GM23338 (cell line): ENCODE measurements around the gene MAPT. TPM values are rescaled to one million over a fixed set of nuclear protein-coding genes. Genes with fewer than 3 reads are reported as not detected.

ENCODE experiments used
- ATAC-seq: fragments of 200-7000 bp; cut with Tn5 transposase; 3 replicates; pipeline ENCODE4 v1.9.1; 2020
- DNase-seq: peaks from one replicate; pipeline ENCODE4 v3.0.0-alpha.2; 2015; ENCODE audit warnings: low spot score
- H2AFZ ChIP-seq: fragments of 200-600 bp; sonication (generic); 2 replicates; pipeline ENCODE4 v1.8.0; 2016; ENCODE audit warnings: antibody characterized with exemption, mild to moderate bottlenecking, moderate library complexity
- H3F3A ChIP-seq: fragments of 200-600 bp; sonication (generic); replicated peaks from 2 replicates; pipeline ENCODE4 v1.8.0; 2017; ENCODE audit warnings: antibody characterized with exemption, mixed run types, low read depth
- H3K27ac ChIP-seq: fragments of 200-600 bp; sonication (generic); 2 replicates; pipeline ENCODE4 v1.6.1; 2016; ENCODE audit warnings: low read depth
- H3K27me3 ChIP-seq: fragments of 200-600 bp; sonication (generic); 2 replicates; pipeline ENCODE4 v1.8.0; 2016; ENCODE audit warnings: mild to moderate bottlenecking, mixed run types, moderate library complexity; ENCODE audit not compliant: insufficient read depth
- H3K36me3 ChIP-seq: fragments of 200-600 bp; sonication (generic); 2 replicates; pipeline ENCODE4 v1.8.0; 2016; ENCODE audit warnings: mild to moderate bottlenecking; ENCODE audit not compliant: insufficient read depth
- H3K4me1 ChIP-seq: fragments of 200-600 bp; sonication (generic); 2 replicates; pipeline ENCODE4 v1.8.0; 2016; ENCODE audit warnings: mild to moderate bottlenecking, moderate library complexity; ENCODE audit not compliant: insufficient read depth
- H3K4me2 ChIP-seq: fragments of 200-600 bp; sonication (generic); 2 replicates; pipeline ENCODE4 v1.7.1; 2017; ENCODE audit warnings: mixed run types
- H3K4me3 ChIP-seq: fragments of 200-600 bp; sonication (generic); 2 replicates; pipeline ENCODE4 v1.6.1; 2016; ENCODE audit warnings: mixed run types
- H3K79me2 ChIP-seq: fragments of 200-600 bp; sonication (generic); replicated peaks from 2 replicates; pipeline ENCODE4 v1.8.0; 2017; ENCODE audit warnings: mild to moderate bottlenecking; ENCODE audit not compliant: insufficient read depth
- H3K9me2 ChIP-seq: fragments of 200-600 bp; sonication (generic); 2 replicates; pipeline ENCODE4 v1.8.0; 2017; ENCODE audit not compliant: insufficient read depth
- H4K20me1 ChIP-seq: fragments of 200-600 bp; sonication (generic); replicated peaks from 2 replicates; pipeline ENCODE4 v1.8.0; 2017; ENCODE audit warnings: mild to moderate bottlenecking; ENCODE audit not compliant: insufficient read depth
- H3K27ac Mint-ChIP-seq: 2 replicates; pipeline ENCODE4 v1.8.0; 2020; ENCODE audit warnings: inconsistent platforms, mild to moderate bottlenecking, moderate library complexity, mixed read lengths
- H3K27me3 Mint-ChIP-seq: 3 replicates; pipeline ENCODE4 v1.8.0; 2022; ENCODE audit warnings: low read depth, mild to moderate bottlenecking, moderate library complexity, mixed read lengths, inconsistent platforms; ENCODE audit not compliant: insufficient read depth, poor library complexity
- H3K36me3 Mint-ChIP-seq: 3 replicates; pipeline ENCODE4 v1.8.0; 2021; ENCODE audit warnings: low read depth, mild to moderate bottlenecking, inconsistent platforms, moderate library complexity, mixed read lengths
- H3K4me1 Mint-ChIP-seq: 3 replicates; pipeline ENCODE4 v1.8.0; 2020; ENCODE audit warnings: mild to moderate bottlenecking, inconsistent platforms, mixed read lengths
- H3K4me3 Mint-ChIP-seq: 3 replicates; pipeline ENCODE4 v1.8.0; 2021; ENCODE audit warnings: moderate library complexity, mild to moderate bottlenecking, inconsistent platforms, mixed read lengths
- H3K9me3 Mint-ChIP-seq: 3 replicates; pipeline ENCODE4 v1.8.0; 2020; ENCODE audit warnings: moderate library complexity, mild to moderate bottlenecking, inconsistent platforms, mixed read lengths
- CREB1 ChIP-seq: fragments of 250-450 bp; sonication (Bioruptor Pico); IDR thresholded peaks from 2 replicates; pipeline ENCODE4 v1.5.0; 2020; ENCODE audit warnings: low read depth, mild to moderate bottlenecking, moderate library complexity
- CTCF ChIP-seq, 2 experiments: fragments of 200-600 bp in 1 of 2; sonication (generic) in 1 of 2; conservative IDR thresholded peaks; 2 replicates each; pipeline versions ENCODE4 v1.5.1 to v1.6.1; 2016 to 2017; ENCODE audit warnings: antibody characterized with exemption in 2 of 2, low read depth in 2 of 2, mild to moderate bottlenecking in 2 of 2, moderate library complexity in 1 of 2
- ETS1 ChIP-seq: IDR thresholded peaks from 2 replicates; pipeline ENCODE4 v1.6.1; 2016; ENCODE audit warnings: antibody characterized with exemption
- EZH2 ChIP-seq: fragments of 200-600 bp; sonication (generic); IDR thresholded peaks from one replicate; pipeline ENCODE4 v1.8.0; 2017; ENCODE audit warnings: antibody characterized with exemption, mild to moderate bottlenecking, low read depth; ENCODE audit not compliant: unreplicated experiment
- EZH2phosphoT487 ChIP-seq: fragments of 200-600 bp; sonication (generic); IDR thresholded peaks from one replicate; pipeline ENCODE4 v1.8.1; 2018; ENCODE audit warnings: antibody characterized with exemption; ENCODE audit not compliant: unreplicated experiment
- JUNB ChIP-seq: IDR thresholded peaks from one replicate; pipeline ENCODE4 v1.6.1; 2016; ENCODE audit warnings: antibody characterized with exemption; ENCODE audit not compliant: unreplicated experiment
- NANOG ChIP-seq: IDR thresholded peaks from 2 replicates; pipeline ENCODE4 v1.6.1; 2016; ENCODE audit warnings: antibody characterized with exemption, borderline replicate concordance
- POLR2AphosphoS5 ChIP-seq: IDR thresholded peaks from 2 replicates; pipeline ENCODE4 v1.6.1; 2016; ENCODE audit warnings: antibody characterized with exemption, low read depth
- STAT1 ChIP-seq: IDR thresholded peaks from one replicate; pipeline ENCODE4 v1.6.1; 2016; ENCODE audit warnings: antibody characterized with exemption; ENCODE audit not compliant: unreplicated experiment
- ZNF114 ChIP-seq: fragments of 250-450 bp; sonication (Bioruptor Pico); IDR thresholded peaks from 2 replicates; pipeline ENCODE4 v1.5.0; 2020; ENCODE audit warnings: mild to moderate bottlenecking, moderate library complexity
- ZNF331 ChIP-seq: fragments of 250-450 bp; sonication (Bioruptor Pico); IDR thresholded peaks from 2 replicates; pipeline ENCODE4 v1.5.0; 2020; ENCODE audit warnings: low read depth, mild to moderate bottlenecking, moderate library complexity
- polyA plus RNA-seq: library from polyadenylated mRNA; unstranded; fragments of >200 nt; fragmentation: Nextera tagmentation; extraction: Ambion mirVana; gene quantifications from 2 replicates; pipeline ENCODE4 v1.2.1, GENCODE V29; 2016
- total RNA-seq: library from RNA; depleted of rRNA; stranded (reverse); fragments of >200 nt; shearing (Covaris generic); gene quantifications from 2 replicates; pipeline ENCODE4 v1.2.3, GENCODE V29; 2014
- TF ChIP-seq, protein P1 (sequence below): fragments of 250-450 bp; sonication (Bioruptor Pico); IDR thresholded peaks from 2 replicates; pipeline ENCODE4 v1.5.0; 2020; ENCODE audit warnings: mild to moderate bottlenecking, moderate library complexity
- TF ChIP-seq, protein P2 (sequence below): IDR thresholded peaks from one replicate; pipeline ENCODE4 v1.6.1; 2018; ENCODE audit warnings: antibody characterized with exemption; ENCODE audit not compliant: unreplicated experiment

Gene MAPT
- total and polyA plus RNA-seq, 2 experiments from 2014 or later: 1.1 to 2.1 TPM

- TF ChIP-seq ZNF331 (CRISPR knock-in tag): no peak
- TF ChIP-seq EZH2phosphoT487: no peak
- TF ChIP-seq STAT1: no peak
- TF ChIP-seq JUNB: no peak
- no peak for TF ChIP-seq NANOG
- TF ChIP-seq CREB1: no peak
- TF ChIP-seq, protein P1, sequence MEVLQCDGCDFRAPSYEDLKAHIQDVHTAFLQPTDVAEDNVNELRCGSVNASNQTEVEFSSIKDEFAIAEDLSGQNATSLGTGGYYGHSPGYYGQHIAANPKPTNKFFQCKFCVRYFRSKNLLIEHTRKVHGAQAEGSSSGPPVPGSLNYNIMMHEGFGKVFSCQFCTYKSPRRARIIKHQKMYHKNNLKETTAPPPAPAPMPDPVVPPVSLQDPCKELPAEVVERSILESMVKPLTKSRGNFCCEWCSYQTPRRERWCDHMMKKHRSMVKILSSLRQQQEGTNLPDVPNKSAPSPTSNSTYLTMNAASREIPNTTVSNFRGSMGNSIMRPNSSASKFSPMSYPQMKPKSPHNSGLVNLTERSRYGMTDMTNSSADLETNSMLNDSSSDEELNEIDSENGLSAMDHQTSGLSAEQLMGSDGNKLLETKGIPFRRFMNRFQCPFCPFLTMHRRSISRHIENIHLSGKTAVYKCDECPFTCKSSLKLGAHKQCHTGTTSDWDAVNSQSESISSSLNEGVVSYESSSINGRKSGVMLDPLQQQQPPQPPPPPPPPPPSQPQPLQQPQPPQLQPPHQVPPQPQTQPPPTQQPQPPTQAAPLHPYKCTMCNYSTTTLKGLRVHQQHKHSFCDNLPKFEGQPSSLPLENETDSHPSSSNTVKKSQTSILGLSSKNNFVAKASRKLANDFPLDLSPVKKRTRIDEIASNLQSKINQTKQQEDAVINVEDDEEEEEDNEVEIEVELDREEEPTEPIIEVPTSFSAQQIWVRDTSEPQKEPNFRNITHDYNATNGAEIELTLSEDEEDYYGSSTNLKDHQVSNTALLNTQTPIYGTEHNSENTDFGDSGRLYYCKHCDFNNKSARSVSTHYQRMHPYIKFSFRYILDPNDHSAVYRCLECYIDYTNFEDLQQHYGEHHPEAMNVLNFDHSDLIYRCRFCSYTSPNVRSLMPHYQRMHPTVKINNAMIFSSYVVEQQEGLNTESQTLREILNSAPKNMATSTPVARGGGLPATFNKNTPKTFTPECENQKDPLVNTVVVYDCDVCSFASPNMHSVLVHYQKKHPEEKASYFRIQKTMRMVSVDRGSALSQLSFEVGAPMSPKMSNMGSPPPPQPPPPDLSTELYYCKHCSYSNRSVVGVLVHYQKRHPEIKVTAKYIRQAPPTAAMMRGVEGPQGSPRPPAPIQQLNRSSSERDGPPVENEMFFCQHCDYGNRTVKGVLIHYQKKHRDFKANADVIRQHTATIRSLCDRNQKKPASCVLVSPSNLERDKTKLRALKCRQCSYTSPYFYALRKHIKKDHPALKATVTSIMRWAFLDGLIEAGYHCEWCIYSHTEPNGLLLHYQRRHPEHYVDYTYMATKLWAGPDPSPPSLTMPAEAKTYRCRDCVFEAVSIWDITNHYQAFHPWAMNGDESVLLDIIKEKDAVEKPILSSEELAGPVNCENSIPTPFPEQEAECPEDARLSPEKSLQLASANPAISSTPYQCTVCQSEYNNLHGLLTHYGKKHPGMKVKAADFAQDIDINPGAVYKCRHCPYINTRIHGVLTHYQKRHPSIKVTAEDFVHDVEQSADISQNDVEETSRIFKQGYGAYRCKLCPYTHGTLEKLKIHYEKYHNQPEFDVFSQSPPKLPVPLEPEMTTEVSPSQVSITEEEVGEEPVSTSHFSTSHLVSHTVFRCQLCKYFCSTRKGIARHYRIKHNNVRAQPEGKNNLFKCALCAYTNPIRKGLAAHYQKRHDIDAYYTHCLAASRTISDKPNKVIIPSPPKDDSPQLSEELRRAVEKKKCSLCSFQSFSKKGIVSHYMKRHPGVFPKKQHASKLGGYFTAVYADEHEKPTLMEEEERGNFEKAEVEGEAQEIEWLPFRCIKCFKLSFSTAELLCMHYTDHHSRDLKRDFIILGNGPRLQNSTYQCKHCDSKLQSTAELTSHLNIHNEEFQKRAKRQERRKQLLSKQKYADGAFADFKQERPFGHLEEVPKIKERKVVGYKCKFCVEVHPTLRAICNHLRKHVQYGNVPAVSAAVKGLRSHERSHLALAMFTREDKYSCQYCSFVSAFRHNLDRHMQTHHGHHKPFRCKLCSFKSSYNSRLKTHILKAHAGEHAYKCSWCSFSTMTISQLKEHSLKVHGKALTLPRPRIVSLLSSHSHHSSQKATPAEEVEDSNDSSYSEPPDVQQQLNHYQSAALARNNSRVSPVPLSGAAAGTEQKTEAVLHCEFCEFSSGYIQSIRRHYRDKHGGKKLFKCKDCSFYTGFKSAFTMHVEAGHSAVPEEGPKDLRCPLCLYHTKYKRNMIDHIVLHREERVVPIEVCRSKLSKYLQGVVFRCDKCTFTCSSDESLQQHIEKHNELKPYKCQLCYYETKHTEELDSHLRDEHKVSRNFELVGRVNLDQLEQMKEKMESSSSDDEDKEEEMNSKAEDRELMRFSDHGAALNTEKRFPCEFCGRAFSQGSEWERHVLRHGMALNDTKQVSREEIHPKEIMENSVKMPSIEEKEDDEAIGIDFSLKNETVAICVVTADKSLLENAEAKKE: no peak
- TF ChIP-seq, protein P2, sequence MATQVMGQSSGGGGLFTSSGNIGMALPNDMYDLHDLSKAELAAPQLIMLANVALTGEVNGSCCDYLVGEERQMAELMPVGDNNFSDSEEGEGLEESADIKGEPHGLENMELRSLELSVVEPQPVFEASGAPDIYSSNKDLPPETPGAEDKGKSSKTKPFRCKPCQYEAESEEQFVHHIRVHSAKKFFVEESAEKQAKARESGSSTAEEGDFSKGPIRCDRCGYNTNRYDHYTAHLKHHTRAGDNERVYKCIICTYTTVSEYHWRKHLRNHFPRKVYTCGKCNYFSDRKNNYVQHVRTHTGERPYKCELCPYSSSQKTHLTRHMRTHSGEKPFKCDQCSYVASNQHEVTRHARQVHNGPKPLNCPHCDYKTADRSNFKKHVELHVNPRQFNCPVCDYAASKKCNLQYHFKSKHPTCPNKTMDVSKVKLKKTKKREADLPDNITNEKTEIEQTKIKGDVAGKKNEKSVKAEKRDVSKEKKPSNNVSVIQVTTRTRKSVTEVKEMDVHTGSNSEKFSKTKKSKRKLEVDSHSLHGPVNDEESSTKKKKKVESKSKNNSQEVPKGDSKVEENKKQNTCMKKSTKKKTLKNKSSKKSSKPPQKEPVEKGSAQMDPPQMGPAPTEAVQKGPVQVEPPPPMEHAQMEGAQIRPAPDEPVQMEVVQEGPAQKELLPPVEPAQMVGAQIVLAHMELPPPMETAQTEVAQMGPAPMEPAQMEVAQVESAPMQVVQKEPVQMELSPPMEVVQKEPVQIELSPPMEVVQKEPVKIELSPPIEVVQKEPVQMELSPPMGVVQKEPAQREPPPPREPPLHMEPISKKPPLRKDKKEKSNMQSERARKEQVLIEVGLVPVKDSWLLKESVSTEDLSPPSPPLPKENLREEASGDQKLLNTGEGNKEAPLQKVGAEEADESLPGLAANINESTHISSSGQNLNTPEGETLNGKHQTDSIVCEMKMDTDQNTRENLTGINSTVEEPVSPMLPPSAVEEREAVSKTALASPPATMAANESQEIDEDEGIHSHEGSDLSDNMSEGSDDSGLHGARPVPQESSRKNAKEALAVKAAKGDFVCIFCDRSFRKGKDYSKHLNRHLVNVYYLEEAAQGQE: no peak
- no peak for TF ChIP-seq POLR2AphosphoS5
- TF ChIP-seq ZNF114 (CRISPR knock-in tag): no peak
- TF ChIP-seq EZH2: no peak
- TF ChIP-seq CTCF (conservative IDR thresholded peaks at IDR 0.05; ENCODE audit: low read depth in 2 of 2): no peak
- TF ChIP-seq ETS1: no peak
- no peaks in the 10 kb centered on the region for H3K36me3 ChIP-seq
- H3K4me1 Mint-ChIP-seq: no peaks in the 10 kb centered on the region
- no peak overlapping the region for H2AFZ ChIP-seq
- no peak overlapping the region for H3K27ac Mint-ChIP-seq
- peaks cover 21% of the 10 kb centered on the region for H3K27me3 Mint-ChIP-seq
- no peaks in the 10 kb centered on the region for H3K79me2 ChIP-seq
- H3K4me3 ChIP-seq: no peak overlapping the region
- H3K27ac ChIP-seq: no peak overlapping the region
- H3F3A ChIP-seq: no peaks in the 10 kb centered on the region
- H3K9me3 Mint-ChIP-seq: 0 out of 3 replicates have a peak, but pooled peaks cover 5% of the 10 kb centered on the region
- H3K27me3 ChIP-seq: no peaks in the 10 kb centered on the region
- no peaks in the 10 kb centered on the region for H3K4me1 ChIP-seq
- no peaks in the 10 kb centered on the region for H3K36me3 Mint-ChIP-seq
- ATAC-seq (no peak), DNase-seq (no peak)
- no peaks in the 10 kb centered on the region for H3K9me2 ChIP-seq
- H3K4me3 Mint-ChIP-seq: no peak overlapping the region
- no peaks in the 10 kb centered on the region for H4K20me1 ChIP-seq
- H3K4me2 ChIP-seq: no peak overlapping the region
Observed at GRCh38 chr17:45850468-45850867, 43.9 kb upstream of the MAPT start.
